Left ventricle myocardium inferior (tissue), 1 donor: Measurements from ENCODE around the gene TMCC1. TPM values are rescaled to one million over a fixed set of nuclear protein-coding genes. Genes with fewer than 3 reads are reported as not detected.
A peak's percentile ranks its signal among the peaks of the same experiment; 100 is the strongest.

Source experiments
- DNase-seq: peaks from one replicate; pipeline ENCODE4 v3.0.0-alpha.2; 2020
- H3K27ac ChIP-seq: fragments of 200-600 bp; replicated peaks from 2 replicates; pipeline ENCODE4 v1.8.0; 2021
- H3K27me3 ChIP-seq: fragments of 200-600 bp; 2 replicates; pipeline ENCODE4 v1.8.0; 2021; ENCODE audit warnings: low read depth
- H3K36me3 ChIP-seq: fragments of 200-600 bp; 2 replicates; pipeline ENCODE4 v1.8.0; 2021
- H3K4me1 ChIP-seq: fragments of 200-600 bp; 2 replicates; pipeline ENCODE4 v1.8.0; 2021
- H3K4me3 ChIP-seq: fragments of 200-600 bp; 2 replicates; pipeline ENCODE4 v1.8.0; 2021; ENCODE audit warnings: mild to moderate bottlenecking, moderate library complexity
- H3K9me3 ChIP-seq: fragments of 200-600 bp; replicated peaks from 2 replicates; pipeline ENCODE4 v1.8.0; 2021
- CTCF ChIP-seq: fragments of 200-600 bp; IDR thresholded peaks from 2 replicates; pipeline ENCODE4 v1.8.0; 2021; ENCODE audit warnings: antibody characterized with exemption, mild to moderate bottlenecking, borderline replicate concordance
- intact Hi-C: fragments of 100-400 bp; cut with micrococcal nuclease; formaldehyde crosslinking; loops from one replicate; pipeline ENCODE4 v1.11.0; 2022
- total RNA-seq: library from RNA; stranded (reverse); fragmentation: NEBNext Ultra II Directional; extraction: Animal tissue kit (Norgen Biotek cat#: 25700); gene quantifications from one replicate; pipeline ENCODE4 v1.2.1, GENCODE V29; 2021
- donor health status: DM: no; HTN: yes; CAD: no; lungs with severe emphysema.

TMCC1 gene
- total RNA-seq, 1 donor from 2014 or later, result 28.3 TPM

GRCh38 chr3:129622226-129622874, 271.2 kb downstream of the TMCC1 start:
- Histone ChIP-seq H3K27ac (peak overlapping the region; percentile 99), H3K36me3 (no peaks in the 10 kb centered on the region), H3K27me3 (no peaks in the 10 kb centered on the region), H3K9me3 (no peaks in the 10 kb centered on the region), H3K4me3 (no peak overlapping the region), H3K4me1 (peaks cover 100% of the 10 kb centered on the region)
- TF ChIP-seq CTCF, result no peak
- intact Hi-C loops, result no loop called here
- peak; percentile 29 for DNase-seq

GRCh38 chr3:129621626-129622225, 271.8 kb downstream of the TMCC1 start:
- peaks cover 100% of the 10 kb centered on the region for H3K4me1 ChIP-seq
- intact Hi-C loops, result no loop called here
- no peaks in the 10 kb centered on the region for H3K36me3 ChIP-seq
- DNase-seq, result peak; percentile 40
- no peaks in the 10 kb centered on the region for H3K9me3 ChIP-seq
- no peaks in the 10 kb centered on the region for H3K27me3 ChIP-seq
- H3K4me3 ChIP-seq, result no peak overlapping the region
- H3K27ac ChIP-seq, result peak overlapping the region; percentile 99
- TF ChIP-seq CTCF, result no peak

GRCh38 chr3:129620828-129621559, 272.5 kb downstream of the TMCC1 start:
- peaks cover 100% of the 10 kb centered on the region for H3K4me1 ChIP-seq
- DNase-seq, result no peak
- no peak for TF ChIP-seq CTCF
- H3K36me3 ChIP-seq, result no peaks in the 10 kb centered on the region
- no peaks in the 10 kb centered on the region for H3K27me3 ChIP-seq
- H3K4me3 ChIP-seq, result no peak overlapping the region
- H3K27ac ChIP-seq, result peak overlapping the region; percentile 99
- intact Hi-C loops, result no loop called here
- H3K9me3 ChIP-seq, result no peaks in the 10 kb centered on the region

GRCh38 chr3:129619726-129620162, 273.8 kb downstream of the TMCC1 start:
- H3K4me1 ChIP-seq, result peaks cover 100% of the 10 kb centered on the region
- DNase-seq, result peak; percentile 22
- no peaks in the 10 kb centered on the region for H3K9me3 ChIP-seq
- H3K27ac ChIP-seq, result peak overlapping the region; percentile 99
- no peak overlapping the region for H3K4me3 ChIP-seq
- no peaks in the 10 kb centered on the region for H3K27me3 ChIP-seq
- no peaks in the 10 kb centered on the region for H3K36me3 ChIP-seq
- no peak for TF ChIP-seq CTCF
- intact Hi-C loops, result no loop called here

GRCh38 chr3:129618901-129619671, 274.4 kb downstream of the TMCC1 start:
- H3K4me1 ChIP-seq, result peaks cover 100% of the 10 kb centered on the region
- peak overlapping the region; percentile 99 for H3K27ac ChIP-seq
- TF ChIP-seq CTCF, result no peak
- peak overlapping the region; percentile 5 for H3K4me3 ChIP-seq
- H3K9me3 ChIP-seq, result no peaks in the 10 kb centered on the region
- peak; percentile 33 for DNase-seq
- H3K36me3 ChIP-seq, result no peaks in the 10 kb centered on the region
- intact Hi-C loops, result no loop called here
- no peaks in the 10 kb centered on the region for H3K27me3 ChIP-seq
